Activated gamma-delta T cell treated with Interleukin-2 at 50 U/mL for 16 hours (primary cell): Measurements from ENCODE around the gene PLD3.
"Not testable (repeated sequence)": the region's sequence is repeated elsewhere in the genome, so short reads cannot be mapped to it uniquely, and the experiment has no call there.

Experiments
- DNase-seq: peaks from one replicate; pipeline ENCODE4 v3.0.0-alpha.2; 2020

The PLD3 gene

DNA sequence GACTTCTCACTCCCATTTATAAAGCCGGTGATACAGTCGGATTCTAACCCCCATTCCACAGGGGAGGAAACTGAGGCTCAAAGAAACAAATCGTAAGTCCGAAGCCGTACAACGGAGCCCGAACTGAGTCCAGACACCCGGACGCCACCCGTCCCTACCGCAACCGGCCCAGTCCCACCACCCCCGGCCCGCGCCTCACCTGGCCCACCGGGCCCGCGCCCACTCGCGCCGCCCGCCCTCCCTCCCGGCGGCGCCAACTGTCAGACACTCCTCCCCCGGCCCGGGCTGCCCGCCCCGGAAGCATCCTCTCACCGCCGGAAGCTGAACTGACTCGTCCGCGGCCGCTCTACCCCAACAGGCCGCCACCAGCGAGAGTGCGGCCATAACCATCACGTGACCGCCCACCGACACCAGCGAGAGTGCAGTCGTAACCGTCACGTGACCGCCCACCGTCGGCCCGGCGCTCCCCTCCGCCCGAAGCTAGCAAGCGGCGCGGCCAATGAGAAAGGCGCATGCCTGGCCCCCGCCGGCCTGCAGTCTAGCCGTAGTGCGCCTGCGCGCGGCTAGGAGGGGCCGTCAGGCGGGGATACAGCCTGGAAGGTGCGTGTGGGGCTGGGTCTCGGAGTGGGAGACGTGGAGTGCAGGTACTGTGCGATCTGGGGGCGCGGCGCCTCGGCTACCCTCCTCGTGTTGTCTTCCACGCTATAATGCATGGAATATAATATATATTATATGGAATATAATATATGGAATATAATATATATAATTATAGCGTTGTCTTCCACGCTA, at the start of gene PLD3, which contains the start of gene C19orf47:
Gene PLD3 (plus strand): TSS at position 571 of the 789 bp plus-strand sequence. CDS start 17,789 bp downstream, outside the sequence.
Gene C19orf47 (minus strand): TSS at position 273 of the 789 bp plus-strand sequence. CDS start 6,540 bp downstream, outside the sequence.
- peak; percentile 98 for DNase-seq

- no peak for DNase-seq
Observed at GRCh38 chr19:40300668-40301067, 47.8 kb upstream of the PLD3 start.

GRCh38 chr19:40302224-40303011, 46.1 kb upstream of the PLD3 start:
- DNase-seq: no peak

GRCh38 chr19:40303765-40304164, 44.7 kb upstream of the PLD3 start:
- DNase-seq: no peak

DNA sequence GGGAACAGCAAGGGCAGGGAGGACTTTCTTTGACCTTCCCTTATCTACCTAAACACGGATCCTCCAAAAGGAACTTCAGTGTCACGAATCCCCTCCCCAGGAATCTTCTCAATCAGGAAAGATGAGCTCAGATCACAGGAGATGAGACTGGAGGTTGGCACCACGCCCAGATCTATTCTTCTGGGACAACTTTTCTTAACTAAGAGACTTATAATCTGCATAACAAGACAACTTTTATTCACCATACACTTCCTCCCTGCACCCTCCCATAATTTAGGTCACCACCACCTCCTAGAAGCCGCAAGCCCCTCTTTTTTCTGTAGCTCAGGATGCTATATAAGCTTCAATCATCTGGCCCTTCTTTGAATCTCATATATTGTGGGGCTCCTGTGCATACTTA, 44.2 kb upstream of the PLD3 start:
- DNase-seq: no peak

- peak; percentile 75 for DNase-seq
Observed at GRCh38 chr19:40305403-40305802, 43.1 kb upstream of the PLD3 start.

- DNase-seq: no peak
Observed at GRCh38 chr19:40309666-40310065, 38.8 kb upstream of the PLD3 start.

DNA sequence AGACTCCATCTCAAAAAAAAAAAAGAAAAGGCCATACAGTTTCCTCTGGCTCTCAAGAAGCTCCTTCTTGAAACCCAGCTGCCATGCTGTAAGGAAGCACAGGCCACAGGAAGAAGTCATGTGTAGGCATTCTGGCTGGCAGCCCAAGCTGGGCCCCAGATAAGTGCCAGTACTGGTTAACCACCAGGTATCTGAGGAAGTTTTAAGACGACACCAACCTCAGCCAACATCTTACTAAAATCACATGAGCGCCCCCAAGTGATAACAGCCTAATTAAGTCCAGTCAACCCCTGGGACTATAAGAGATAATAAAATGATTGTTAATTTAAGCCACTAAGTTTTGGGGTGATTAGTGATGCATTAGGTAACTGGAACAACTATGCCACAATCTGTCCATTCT, 36.0 kb upstream of the PLD3 start:
- DNase-seq: no peak

- DNase-seq: no peak
Observed at GRCh38 chr19:40313229-40313983, 35.1 kb upstream of the PLD3 start.

DNA sequence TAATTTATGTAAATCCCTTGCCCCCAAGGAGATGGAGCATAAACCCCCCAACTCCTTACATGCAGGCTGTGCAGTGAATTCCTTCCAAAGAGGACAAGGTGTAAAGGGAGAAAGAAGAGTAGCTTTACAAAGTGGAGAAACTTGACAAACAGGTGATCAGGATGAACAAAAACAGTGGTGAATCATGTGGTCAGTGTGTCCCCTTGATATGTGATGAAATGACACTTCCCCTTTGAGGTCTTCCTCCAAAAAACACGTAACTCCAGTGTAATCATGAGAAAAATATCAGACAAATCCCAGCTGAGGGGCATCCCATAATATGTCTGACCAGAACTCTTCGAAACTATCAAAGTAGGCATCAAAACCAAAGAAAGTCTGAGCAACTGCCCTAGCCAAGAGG, 33.8 kb upstream of the PLD3 start:
- no peak for DNase-seq

- DNase-seq: no peak
Observed at GRCh38 chr19:40315812-40316470, 32.6 kb upstream of the PLD3 start.

DNA sequence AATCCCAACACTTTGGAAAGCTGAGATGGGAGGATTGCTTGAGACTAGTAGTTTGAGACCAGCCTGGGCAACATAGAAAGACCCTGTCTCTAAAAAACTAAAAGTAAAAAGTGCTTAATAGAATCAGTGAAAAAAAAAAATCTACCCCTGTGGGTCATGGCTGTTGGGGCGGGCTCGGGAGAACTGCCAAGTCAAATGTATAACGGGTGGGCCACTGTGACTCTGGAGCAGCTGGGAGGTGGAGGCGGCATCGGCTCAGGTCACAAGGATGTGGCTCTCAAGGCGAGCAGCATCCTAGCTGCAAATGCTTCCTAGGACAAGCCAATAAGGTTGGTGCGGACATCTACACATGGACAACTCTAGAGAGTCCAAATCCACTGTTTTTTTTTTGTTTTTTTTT, 31.2 kb upstream of the PLD3 start:
- no peak for DNase-seq

DNA sequence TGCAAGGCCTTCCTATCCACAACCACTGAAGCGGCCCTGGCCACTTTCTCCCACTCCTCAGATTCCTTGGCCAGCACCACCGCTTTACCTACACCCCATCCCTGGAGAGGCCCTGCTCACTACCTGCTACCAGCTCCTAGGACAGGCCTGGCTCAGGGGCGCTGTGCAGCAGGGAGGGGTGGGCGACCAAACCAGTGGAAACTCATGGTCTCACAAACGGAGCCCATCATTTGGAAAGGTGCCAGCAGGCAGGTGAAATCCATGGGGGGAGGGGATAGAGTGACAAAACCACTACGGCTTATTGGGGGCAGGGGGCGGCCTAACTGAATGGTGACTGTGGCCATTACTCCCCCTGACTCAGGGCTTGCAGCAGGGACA, 27.9 kb upstream of the PLD3 start:
- DNase-seq: no peak

GRCh38 chr19:40321076-40321475, 27.4 kb upstream of the PLD3 start:
- DNase-seq: no peak

DNA sequence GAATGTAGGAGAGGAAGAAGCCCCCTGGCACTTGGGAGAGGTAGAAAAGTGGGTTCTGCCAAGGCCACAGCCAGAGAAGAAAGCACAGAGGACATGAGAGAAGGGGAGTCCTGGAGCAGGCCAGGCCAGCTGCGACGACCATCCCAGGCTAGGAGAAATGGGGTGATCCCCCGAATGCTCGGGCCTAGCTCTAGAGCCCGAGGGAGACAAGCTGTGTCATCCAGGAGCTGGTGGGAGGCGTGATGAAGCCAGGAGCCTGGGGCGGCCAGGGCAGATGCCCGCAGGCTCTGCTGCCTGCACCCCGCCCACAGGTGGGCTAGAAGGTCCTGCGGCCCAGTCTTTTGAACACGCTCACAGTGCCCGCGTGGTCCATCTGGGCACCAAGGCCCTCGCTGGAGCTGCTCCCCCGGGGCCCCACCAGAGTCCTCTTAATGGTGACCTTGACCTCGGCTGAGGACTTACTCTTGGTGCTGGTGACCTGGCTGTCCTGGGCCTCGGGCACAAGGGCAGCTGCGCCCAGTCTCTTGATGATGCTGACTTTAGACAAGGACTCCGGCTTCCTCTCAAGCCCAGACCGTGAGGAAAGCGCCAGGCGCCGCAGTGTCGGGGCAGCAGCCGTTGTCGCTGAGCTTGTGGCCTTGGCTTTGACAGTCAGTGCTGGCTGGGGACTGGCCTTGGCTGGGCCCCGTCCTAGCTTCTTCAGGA, 26.8 kb upstream of the PLD3 start:
- DNase-seq: no peak

DNA sequence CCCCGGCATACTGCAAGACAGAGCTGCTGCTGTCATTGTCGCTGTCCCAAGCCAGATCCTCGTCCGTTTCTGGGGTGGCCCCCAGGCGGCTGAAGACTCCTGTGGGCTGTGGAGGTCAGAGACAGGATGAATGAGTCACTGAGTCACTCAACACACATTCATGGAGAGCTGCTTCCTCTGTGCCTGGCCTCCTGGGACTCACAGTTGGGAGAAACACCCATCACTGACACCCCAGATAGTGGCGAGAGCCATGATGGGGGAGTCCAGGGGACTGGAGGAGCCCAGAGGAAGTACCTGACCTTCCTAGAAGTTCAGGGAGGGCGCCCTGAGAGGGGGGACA, 26.3 kb upstream of the PLD3 start:
- no peak for DNase-seq

DNA sequence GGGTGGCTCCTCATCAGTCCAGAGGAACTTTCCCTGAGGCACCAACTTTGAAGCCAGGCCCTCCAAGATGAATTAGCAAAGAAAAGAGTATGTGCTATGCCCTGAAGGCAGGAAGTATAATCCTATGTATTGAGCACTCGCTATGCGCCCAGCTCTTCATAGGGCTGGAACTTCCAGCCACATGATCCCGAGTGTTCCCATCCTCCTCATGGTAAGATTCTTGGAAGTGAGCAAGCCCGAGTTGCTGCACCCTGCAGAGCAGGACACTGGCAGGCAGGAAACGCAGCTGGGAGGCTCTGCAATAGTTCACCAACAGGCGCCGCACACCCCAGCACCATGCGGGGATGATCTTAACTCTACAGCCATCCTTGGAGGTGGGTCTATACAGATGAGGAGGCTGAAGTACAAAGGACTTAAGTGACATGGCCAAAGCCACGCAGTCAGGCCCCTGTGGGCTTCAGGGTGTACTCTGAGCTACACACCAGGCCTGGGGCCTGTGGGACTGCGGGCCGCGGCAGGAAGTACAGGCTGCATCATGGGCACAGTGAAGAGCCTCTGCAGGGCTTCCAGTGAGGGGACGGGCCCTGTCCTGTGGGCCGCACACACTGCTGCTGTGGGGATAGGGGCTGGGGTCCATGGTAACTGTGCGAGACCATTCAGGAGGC, 25.4 kb upstream of the PLD3 start:
- no peak for DNase-seq

DNA sequence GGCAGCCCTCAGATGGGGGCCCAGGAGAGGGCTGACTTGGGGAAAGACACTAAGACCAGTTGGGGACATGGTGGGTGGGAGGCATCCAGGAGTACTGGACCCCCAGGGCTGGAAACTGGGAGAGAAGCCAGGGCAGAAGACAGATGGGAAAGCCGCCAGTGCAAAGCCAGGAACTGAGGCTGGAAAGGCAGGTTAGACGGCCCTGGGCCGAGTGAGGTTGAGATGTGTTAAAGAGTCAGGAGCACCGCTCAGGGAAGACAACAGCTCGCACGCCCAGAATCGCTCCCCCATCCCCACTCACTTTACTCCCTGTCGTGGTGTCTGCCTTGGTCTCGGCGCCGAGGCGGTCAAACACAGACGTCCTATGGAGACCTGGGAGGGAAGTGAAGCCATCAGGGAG, 24.8 kb upstream of the PLD3 start:
- DNase-seq: no peak

DNA sequence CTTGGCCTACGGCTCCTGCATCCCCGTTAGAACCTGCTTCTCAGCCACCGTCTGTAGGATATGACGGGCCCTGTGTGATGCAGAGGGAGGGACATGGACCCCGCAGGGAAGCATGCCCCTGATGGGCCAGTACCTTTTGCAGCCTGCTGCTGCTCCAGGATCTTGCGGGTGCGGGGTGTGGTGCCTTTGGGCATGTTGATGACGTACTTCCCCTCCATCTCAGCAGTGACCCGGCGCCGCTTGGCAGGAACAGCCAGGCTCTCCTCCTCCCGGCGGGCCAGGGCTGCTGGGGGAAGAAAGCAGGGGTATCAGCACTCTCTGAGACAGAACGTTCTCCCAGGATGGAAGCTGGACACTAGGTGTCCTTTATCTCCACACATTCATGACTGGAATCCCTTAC, 22.3 kb upstream of the PLD3 start:
- no peak for DNase-seq

DNA sequence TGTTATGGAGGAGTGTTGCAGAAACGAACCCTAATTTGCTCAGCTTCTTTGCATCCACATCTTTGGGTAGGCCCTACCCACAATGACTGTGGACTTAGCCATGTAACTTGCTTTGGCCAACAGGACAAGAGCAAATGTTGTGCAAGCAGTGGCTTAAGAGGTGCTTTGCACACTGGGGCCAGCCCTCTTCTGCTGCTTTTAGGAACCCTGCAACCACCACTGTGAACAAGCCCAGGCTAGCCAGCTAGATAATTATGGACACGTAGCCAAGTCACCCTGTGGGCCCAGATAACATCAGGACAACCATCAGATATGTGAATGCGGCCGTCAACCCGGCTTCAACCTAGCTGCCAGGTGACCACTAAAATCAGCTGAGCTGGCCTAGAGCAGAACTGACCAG, 17.4 kb upstream of the PLD3 start:
- DNase-seq: no peak

- DNase-seq: no peak
Observed at GRCh38 chr19:40332669-40333068, 15.8 kb upstream of the PLD3 start.

- DNase-seq: not testable (repeated sequence)
Observed at GRCh38 chr19:40333083-40333482, 15.4 kb upstream of the PLD3 start.
